GM12872 (cell line): ENCODE data around the gene RNF175.

ENCODE experiments used
- TF ChIP-seq, protein P1 (sequence below): IDR thresholded peaks from 3 replicates; pipeline ENCODE4 v1.5.1; 2011; ENCODE audit warnings: low read depth, mild to moderate bottlenecking, low read length, moderate library complexity; ENCODE audit not compliant: insufficient read depth

The RNF175 gene

DNA sequence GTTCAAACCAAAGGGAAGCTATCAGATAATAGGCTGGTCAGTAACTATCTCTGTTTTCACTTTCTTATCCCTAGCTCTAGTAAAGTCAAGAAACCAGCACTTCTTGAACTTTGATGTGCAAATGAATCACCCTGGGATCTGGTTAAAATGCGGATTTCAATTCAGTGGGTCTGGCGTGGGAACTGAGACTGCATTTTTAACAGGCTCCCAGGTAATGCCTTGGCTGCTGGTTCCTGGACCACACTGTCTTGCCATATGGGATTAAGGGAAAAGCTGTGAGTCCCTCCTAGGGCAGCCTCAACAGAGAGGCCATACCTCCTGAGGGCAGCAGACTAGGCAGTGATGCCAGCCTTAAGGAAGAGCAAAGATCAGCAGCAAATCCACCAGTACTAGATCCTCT lies 1.7 kb downstream of the RNF175 start:
- TF ChIP-seq, protein P1, sequence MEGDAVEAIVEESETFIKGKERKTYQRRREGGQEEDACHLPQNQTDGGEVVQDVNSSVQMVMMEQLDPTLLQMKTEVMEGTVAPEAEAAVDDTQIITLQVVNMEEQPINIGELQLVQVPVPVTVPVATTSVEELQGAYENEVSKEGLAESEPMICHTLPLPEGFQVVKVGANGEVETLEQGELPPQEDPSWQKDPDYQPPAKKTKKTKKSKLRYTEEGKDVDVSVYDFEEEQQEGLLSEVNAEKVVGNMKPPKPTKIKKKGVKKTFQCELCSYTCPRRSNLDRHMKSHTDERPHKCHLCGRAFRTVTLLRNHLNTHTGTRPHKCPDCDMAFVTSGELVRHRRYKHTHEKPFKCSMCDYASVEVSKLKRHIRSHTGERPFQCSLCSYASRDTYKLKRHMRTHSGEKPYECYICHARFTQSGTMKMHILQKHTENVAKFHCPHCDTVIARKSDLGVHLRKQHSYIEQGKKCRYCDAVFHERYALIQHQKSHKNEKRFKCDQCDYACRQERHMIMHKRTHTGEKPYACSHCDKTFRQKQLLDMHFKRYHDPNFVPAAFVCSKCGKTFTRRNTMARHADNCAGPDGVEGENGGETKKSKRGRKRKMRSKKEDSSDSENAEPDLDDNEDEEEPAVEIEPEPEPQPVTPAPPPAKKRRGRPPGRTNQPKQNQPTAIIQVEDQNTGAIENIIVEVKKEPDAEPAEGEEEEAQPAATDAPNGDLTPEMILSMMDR, result no peak

DNA sequence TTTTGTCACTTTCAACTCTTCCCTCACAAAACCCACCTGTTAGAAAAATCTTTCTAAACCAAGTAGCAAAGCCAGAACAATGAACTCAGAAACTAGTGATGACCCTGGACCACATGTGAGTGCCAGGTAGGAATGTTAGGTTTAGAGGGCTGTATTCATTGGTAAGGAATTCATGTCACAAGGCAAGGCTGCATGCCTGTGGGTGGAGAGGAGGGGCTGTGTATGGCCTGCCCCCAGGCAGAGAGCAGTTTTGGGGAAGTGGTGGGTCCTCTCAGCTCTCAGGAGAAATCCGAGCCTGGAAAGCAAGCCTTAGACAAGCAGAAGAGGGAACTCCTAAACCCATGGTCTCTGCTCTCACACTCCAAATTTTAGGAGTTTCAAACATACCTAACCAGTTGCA lies 2.4 kb downstream of the RNF175 start:
- TF ChIP-seq, protein P1, result no peak

DNA sequence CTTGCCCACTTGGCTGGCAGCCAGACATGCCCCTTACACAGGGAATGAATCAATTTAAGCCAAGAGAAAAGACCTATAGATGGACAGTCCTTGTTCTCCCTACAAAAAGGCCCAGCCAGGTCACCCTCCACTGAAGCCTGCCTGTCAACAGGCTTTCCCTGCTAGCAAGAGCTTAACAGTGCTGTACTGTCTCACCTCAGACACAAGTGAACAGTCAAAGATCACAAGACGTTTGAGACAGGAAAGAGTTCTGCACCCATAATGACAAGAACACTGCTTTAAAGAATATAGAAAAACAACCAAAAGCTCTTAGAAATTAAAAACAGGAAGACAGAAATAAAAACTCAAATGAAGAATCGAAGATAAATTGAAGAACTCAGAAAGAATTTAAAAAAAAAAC lies 4.6 kb downstream of the RNF175 start:
- TF ChIP-seq, protein P1, result no peak

DNA sequence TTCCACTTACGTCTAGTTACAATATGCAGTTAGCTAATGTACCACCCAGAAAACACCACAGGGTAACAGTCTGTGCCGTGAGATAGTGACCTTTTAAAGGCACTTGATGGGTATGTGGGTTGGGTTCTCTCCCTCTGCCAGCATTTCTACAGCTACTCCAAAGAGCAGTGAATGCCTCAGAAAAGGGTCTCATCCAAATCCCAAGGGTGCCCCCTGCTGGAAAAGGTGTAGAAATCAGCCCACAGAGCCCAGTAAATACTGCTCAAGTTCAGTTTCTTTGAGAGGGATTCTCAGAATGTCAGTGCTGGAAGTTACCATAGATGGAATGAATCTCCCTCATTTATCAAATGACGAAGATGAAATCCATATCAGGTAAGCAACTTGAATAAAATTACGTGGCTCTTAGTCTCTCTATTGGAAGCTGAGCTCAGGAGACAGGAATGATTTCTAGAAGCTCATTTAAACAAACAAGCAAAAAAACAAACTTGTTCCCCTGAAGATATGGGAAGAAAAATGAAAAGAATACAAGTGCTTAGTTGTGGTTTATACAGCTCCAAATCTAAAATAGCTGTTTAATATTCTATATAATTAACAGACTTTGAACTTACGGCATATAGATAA lies 9.5 kb downstream of the RNF175 start:
- TF ChIP-seq, protein P1, result peak; percentile 75

DNA sequence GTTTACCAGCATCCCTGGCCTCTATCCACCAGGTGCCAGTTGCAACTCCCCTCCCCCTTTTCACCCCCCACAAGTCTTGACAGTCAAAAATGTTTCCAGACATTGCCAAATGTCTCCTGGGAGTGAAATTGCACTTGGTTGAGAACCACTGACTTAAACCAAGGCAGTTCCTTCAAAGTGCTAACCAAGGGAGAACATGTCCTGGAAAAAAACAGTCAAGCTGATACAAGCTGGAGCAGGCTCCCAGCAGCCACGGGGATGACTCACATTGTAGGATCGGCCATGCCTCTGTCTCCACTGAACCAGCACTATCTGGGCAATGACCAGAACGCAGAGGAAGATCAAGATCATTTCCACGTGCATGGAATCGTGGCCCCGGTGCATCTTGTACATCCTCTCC lies 11.4 kb downstream of the RNF175 start:
- TF ChIP-seq, protein P1, result no peak

DNA sequence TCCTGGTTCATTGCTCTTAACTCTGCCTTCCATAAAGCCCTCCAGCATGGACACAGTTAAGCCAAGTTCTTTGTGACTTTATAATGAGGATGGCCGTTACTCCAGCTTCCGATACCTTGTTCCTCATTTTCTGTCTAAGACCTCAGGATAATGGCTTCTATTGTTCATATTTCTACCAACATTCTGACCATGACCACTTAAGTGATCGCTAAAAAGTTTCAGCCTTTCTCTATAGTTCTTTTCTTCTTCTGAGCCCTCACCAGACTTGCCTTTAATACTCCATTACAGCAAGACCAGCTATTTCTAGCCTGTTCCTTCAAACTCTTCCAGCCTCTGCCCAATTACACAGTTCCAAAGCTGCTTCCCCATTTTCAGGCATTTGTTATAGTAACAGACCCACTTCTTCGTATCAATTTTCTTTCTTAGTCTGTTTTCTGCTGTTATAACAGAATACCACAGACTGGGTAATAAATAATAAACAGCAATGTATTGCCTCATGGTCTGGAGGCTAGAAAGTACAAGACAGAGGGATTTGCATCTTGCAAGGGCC lies 12.3 kb downstream of the RNF175 start:
- TF ChIP-seq, protein P1, result no peak

DNA sequence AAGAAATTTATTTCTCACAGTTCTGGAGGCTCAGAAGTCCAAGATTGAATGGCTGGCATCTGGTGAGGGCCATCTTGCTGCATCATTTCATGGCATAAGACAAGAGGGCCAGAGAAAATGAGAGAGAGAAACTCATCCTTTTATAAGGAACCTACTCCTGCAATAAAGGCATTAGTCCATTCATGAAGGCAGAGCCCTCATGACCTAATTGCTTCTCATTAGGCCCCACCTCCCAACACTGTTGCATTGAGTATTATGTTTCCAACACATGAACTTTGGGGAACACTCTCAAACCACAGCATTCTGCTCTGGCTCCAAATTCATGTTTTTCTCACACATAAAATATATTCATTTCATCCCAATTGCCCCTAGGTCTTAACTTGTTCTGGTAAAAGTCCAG lies 14.2 kb downstream of the RNF175 start:
- TF ChIP-seq, protein P1, result no peak
